ENCODE data around the gene NAGLU. TPM values are rescaled to one million over a fixed set of nuclear protein-coding genes. Genes with fewer than 3 reads are reported as not detected.
A peak's percentile ranks its signal among the peaks of the same experiment; 100 is the strongest.
"Not testable (repeated sequence)": the region's sequence is repeated elsewhere in the genome, so short reads cannot be mapped to it uniquely, and the experiment has no call there.

The NAGLU gene
- total RNA-seq, 1 donor, result 29.4 TPM

DNA sequence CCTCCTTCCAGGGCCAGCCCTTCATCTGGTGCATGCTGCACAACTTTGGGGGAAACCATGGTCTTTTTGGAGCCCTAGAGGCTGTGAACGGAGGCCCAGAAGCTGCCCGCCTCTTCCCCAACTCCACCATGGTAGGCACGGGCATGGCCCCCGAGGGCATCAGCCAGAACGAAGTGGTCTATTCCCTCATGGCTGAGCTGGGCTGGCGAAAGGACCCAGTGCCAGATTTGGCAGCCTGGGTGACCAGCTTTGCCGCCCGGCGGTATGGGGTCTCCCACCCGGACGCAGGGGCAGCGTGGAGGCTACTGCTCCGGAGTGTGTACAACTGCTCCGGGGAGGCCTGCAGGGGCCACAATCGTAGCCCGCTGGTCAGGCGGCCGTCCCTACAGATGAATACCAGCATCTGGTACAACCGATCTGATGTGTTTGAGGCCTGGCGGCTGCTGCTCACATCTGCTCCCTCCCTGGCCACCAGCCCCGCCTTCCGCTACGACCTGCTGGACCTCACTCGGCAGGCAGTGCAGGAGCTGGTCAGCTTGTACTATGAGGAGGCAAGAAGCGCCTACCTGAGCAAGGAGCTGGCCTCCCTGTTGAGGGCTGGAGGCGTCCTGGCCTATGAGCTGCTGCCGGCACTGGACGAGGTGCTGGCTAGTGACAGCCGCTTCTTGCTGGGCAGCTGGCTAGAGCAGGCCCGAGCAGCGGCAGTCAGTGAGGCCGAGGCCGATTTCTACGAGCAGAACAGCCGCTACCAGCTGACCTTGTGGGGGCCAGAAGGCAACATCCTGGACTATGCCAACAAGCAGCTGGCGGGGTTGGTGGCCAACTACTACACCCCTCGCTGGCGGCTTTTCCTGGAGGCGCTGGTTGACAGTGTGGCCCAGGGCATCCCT is 7.4 kb downstream of the NAGLU start:
- no peak for DNase-seq (ENCODE audit: low read depth in 2 of 3, low spot score in 2 of 3)

DNA sequence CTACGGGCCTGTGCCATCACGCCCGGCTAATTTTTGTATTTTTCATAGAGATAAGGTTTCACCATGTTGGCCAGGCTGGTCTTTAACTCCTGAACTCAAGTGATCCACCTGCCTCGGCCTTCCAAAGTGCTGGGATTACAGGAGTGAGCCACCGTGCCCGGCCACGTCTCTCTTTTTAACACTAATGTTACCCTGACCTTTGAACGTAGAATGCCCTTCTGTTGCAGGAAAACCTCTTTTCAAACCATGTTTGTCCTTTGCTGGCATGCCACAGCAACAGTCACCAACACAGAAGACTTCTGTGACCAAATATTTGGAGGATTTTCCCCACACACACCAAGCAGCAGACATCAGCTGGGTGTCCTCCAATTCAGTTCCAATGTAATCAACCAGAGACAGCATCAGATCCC is 8.8 kb downstream of the NAGLU start:
- DNase-seq (ENCODE audit: low read depth in 2 of 3, low spot score in 2 of 3), result no peak

DNA sequence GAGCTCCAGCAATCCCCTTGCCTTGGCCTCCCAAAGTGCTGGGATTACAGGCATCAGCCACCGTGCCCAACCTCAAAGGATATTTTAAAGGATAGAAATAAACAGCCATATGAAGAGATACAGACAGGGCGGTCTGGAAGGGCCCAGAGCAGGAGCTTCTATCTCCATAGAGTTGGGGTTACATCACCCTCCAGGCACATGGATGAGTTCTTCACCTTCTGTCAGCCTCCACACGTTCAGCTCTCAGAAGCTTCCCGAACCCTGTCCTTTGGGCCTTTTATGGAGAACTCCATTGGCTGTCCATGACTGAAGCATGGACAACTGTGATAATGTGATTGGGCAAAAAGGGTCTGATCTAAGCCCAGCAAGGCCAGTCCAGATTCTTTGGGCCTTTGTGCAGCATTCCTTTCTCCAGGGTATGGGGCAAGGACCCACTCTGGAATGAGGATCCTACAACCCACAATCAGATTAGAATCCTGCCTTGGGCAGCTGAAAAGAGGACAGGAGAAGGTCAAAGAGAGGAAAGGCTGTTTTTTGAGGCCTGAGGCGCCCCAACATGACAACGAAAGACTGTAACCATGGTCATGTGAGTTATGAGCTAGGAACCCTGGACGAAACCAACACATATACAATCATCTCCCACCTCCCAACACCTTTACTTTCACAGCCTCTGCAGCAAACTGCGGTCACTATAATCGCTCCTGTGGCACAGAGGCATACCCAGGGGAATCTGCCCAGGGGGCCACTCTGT is 9.9 kb downstream of the NAGLU start:
- DNase-seq (ENCODE audit: low read depth in 2 of 3, low spot score in 2 of 3), result not testable (repeated sequence)

DNA sequence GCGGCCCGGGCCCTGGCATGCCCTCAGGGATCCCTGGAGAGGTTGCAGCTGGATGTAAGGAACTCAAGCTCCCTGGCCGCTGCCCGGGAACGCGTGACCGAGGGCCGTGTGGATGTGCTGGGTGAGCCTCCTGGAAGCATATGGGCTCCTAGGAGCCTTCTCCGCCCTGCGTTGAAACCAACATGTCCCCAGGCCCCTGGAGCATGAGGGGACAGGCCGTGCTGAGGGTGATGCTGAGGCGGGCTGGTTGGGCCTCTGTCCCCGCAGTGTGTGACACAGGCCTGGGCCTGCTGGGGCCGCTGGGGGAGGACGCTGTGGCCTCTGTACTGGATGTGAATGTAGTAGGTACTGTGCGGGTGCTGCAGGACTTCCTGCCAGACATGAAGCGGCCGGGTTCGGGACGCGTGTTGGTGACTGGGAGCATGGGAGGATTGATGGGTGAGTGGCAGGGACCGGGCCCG is 11.0 kb downstream of the NAGLU start:
- no peak for DNase-seq (ENCODE audit: low read depth in 2 of 3, low spot score in 2 of 3)

DNA sequence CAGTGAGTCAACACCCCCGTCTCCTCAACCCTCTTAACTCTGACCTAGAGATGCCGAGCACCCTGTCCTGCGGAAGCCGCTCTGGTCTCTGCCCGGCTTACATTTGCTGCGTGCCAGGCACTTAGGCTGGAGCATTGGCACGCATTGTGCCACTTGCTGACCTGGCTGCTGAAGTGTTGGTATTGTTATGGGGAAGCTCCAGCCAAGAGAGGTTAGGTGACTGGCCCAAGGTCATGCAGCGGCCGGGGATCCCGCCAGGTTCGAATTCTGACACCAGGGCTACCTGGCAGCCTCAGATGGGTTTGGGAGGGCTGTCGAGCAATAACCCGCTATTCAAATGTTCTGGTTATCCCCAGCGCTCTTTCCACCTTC is 11.6 kb downstream of the NAGLU start:
- DNase-seq (ENCODE audit: low read depth in 2 of 3, low spot score in 2 of 3), result no peak

DNA sequence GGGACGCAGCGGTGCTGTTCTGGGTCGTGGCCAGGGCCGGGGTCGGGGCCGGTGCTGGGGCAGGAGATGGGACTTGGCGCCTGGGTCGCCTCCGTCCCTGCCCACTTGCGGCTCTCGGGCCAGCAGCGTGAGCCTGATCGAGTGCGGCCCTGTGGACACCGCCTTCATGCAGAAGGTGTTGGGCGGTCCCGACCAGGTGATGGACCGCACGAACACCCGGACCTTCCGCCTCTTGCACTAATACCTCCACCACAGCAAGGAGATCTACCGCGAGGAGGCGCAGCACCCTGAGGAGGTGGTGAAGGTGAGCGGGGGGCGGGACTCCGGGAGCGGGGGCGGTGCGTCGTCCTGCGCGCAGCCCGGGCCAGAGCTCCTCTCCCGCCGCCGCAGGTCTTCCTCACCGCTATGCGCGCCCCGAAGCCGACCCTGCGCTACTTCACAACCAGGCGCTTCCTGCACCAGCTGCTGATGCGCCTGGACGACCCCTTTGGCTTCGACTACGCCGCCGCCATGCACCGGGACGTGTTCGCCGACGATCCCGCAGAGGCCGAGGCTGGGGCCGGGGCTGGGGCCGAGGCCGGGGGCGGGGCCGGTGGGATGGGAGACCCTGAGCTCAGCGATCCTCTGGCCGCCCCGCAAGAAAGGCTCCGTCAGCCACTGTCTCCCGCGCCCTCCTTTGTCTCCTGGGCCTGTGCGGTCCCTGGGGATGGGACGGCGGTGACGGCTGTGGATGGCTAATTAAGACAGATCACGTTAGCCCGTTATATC is 12.2 kb downstream of the NAGLU start:
- DNase-seq (ENCODE audit: low read depth in 2 of 3, low spot score in 2 of 3), result peak in 2 of 3 donors; percentile 73 to 76

DNA sequence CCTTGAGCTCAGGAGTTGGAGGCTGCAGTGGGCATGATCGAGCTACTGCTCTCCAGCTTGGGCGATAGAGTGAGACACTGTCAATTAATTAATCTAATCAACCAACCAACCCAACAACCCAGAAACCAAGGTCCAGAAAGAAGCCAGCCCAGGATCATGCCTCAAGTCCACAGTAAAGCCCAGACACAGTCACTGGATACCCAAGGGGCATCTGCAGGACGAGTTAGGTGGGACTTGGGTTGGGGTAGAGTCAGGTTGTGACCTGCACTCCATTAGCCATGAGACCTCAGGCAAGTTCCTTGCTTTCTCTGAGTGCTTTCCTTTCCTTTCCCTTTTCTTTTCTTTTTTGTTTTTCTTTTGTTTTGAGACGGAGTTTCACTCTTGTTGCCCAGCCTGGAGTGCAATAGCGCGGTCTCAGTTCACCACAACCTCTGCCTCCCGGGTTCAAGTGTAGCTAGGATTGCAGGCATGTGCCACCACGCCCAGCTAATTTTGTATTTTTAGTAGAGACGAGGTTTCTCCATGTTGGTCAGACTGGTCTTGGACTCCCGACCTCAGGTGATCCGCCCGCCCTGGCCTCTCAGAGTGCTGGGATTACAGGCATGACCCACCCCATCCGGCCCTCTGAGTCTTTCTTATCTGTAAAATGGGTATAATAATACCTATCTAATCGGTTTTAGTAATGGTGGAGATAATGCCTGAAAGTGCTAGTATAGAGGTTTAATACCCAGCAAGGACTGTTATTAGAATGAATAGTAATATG is 13.1 kb downstream of the NAGLU start:
- no peak for DNase-seq (ENCODE audit: low read depth in 2 of 3, low spot score in 2 of 3)

DNA sequence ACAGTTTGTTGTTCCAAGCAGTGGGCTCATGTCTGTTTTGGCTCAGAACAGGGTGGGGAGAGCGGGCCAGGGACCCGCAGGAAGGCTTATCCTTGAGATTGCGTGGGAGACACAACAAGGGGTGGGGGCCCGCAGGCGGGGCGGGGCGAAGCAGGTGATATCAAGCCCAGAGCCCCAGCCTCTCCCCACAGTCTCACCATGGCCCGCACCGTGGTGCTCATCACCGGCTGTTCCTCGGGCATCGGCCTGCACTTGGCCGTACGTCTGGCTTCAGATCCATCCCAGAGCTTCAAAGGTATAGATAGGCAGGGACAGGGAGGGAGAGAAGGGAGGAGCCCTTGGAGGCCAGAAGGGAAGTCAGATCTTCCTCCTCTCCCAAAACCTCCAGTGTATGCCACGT is 16.7 kb downstream of the NAGLU start, which contains the start of gene HSD17B1:
Gene HSD17B1 (plus strand): TSS at position 188 of the 400 bp plus-strand sequence. CDS start 11 bp downstream, at position 199.
- not testable (repeated sequence) for DNase-seq (ENCODE audit: low read depth in 2 of 3, low spot score in 2 of 3)

DNA sequence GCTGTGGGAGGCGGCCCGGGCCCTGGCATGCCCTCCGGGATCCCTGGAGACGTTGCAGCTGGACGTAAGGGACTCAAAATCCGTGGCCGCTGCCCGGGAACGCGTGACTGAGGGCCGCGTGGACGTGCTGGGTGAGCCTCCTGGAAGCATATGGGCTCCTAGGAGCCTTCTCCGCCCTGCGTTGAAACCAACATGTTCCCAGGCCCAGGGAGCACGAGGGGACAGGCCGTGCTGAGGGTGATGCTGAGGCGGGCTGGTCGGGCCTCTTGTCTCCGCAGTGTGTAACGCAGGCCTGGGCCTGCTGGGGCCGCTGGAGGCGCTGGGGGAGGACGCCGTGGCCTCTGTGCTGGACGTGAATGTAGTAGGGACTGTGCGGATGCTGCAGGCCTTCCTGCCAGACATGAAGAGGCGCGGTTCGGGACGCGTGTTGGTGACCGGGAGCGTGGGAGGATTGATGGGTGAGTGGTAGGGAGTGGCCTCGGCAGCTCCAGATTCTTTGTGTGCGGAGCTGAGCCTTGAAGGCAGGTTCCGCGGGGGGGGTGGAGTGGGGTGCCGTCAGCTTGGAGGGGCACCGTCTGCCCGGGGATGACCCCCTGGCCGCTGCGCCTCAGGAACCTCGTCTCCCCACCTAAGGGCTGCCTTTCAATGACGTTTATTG is 17.2 kb downstream of the NAGLU start:
- DNase-seq (ENCODE audit: low read depth in 2 of 3, low spot score in 2 of 3), result no peak

DNA sequence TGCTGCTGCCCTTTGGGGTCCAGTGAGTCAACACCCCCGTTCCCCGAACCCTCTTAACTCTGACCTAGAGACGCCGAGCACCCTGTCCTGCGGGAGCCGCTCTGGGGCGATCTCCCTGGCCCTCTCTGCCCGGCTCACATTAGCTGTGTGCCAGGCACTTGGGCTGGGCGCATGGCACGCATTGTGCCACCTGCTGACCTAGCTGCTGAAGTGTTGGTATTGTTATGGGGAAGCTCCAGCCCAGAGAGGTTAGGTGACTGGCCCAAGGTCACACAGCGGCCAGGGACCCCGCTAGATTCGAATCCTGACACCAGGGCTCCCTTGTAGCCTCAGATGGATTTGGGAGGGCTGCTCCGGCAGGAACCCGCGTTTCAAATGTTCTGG is 17.8 kb downstream of the NAGLU start:
- no peak for DNase-seq (ENCODE audit: low read depth in 2 of 3, low spot score in 2 of 3)

DNA sequence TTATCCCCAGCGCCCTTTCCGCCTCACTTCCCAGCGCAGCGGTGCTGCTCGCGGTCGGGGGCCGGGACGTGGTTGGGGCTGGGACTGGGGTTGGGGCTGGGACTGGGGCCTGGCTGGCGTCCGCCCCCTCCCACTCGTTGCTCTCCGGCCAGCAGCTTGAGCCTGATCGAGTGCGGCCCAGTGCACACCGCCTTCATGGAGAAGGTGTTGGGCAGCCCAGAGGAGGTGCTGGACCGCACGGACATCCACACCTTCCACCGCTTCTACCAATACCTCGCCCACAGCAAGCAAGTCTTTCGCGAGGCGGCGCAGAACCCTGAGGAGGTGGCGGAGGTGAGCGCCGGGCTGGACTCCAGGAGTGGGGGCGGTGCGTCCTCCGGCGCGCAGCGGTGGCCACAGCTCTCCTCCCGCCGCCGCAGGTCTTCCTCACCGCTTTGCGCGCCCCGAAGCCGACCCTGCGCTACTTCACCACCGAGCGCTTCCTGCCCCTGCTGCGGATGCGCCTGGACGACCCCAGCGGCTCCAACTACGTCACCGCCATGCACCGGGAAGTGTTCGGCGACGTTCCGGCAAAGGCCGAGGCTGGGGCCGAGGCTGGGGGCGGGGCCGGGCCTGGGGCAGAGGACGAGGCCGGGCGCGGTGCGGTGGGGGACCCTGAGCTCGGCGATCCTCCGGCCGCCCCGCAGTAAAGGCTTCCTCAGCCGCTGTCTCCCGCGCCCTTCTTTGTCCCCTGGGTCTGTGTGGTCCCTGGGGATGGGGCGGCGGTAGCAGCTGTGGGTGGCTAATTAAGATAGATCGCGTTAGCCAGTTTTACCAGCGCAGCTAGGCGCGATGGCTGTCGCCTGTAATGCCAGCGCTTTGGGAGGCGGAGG is 18.4 kb downstream of the NAGLU start:
- DNase-seq (ENCODE audit: low read depth in 2 of 3, low spot score in 2 of 3), result peak in 2 of 3 donors; percentile 89 to 91

DNA sequence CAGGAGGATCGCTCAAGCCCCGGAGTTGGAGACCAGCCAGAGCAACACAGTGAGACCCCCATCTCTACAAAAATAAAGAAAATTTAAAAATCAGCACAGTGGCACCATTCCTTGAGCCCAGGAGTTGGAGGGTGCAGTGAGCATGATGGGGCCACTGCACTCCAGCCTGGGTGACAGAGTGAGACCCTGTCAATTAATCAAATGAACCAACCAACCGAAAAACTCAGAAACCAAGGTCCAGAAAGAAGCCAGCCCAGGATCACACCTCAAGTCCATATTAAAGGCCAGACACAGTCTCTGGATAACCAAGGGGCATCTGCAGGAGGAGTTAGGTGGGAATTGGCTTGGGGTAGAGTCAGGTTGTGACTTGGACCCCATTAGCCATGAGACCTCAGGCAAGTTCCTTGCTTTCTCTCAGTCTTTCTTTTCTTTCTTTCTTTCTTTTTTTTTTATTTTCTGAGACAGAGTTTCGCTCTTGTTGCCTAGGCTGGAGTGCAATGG is 19.1 kb downstream of the NAGLU start:
- DNase-seq (ENCODE audit: low read depth in 2 of 3, low spot score in 2 of 3), result no peak

DNA sequence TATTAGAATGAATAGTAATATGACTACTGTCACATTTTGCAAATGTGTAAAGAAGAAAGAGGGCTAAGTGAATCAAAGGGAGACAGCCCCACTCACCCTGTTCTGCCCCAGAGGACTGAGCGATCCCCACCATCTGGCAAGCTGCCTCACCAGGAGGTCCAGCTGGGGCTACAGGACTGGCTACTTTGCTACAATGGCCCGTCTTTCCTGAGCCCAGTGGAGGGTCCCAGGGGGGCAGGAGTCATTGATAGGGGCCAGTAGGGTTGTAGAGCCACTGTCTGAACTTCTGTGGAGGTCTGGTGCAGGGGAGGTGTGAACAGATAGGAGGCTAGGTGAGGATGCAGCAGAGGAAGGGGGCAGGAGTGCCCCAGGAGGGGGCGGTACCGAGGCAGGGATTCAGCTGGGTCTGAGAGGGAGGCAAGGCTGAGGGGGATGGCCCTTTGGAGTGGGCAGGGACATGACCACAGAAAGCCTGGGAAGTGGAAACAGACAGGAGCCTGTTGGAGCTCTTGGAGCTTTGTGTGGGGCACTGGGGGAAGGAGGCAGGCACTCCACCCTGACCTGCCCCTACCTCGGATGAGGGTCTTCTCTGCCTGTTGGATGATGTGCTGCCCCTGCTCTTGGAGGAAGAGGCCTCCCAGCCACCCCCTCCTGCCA is 20.0 kb downstream of the NAGLU start:
- not testable (repeated sequence) for DNase-seq (ENCODE audit: low read depth in 2 of 3, low spot score in 2 of 3)

DNA sequence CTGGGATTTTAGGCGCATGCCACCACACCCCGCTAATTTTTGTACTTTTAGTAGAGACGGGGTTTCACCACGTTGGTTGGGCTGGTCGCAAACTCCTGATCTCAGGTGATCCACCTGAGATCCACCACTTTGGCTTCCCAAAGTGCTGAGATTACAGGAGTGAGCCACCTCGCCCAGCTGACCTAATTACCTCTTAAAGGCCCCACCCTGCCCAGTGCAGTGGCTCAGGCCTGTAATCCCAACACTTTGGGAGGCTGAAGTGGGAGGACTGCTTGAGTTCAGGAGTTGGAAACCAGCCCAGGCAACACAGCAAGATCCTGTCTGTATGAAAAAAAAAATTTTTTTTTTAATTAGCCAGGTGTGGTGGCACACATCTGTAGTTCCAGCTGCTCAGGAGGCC is 23.0 kb downstream of the NAGLU start:
- DNase-seq (ENCODE audit: low read depth in 2 of 3, low spot score in 2 of 3), result no peak

DNA sequence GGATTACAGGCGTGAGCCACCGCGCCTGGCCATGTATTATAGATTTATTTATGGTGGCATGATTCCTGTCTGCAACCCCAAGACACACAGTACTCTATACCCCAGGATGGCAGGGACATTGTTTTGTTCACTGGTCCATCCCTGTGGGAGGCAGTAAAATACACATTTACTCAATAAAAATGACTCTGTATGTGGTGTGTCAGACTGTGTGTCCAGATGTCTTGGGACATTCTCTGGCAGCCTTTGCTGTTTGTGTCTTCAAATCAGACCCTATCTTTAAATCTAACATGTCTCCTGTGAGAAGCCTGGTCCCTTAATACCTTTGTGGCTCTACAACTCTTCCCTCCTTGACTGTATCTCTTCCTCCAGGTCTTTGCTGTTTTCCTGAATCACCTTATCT is 24.2 kb downstream of the NAGLU start:
- no peak for DNase-seq (ENCODE audit: low read depth in 2 of 3, low spot score in 2 of 3)

DNA sequence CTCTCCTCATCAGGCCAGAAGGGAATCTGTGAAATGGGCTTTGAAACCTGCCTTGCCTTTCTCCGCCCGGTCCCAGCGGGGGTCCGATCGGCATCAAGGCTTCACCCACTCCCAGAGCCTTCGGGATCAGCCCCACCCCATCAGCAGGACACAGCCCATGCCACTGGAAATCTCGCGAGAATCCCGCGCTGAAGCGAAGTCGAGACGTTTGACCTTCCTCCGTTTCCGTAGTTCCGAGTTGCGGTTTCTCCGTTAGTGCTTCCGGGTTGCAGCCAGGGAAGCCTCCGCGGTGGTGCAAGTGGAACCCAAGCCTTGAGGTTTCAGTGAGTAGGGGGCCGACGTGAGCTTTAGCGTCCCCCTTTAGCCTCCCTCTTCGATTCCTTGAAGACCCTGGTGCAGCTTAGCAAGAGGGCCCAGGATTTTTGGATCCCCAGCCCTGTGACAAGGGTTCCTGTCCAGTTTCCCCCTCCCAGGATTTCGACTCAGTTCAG is 25.9 kb downstream of the NAGLU start, which contains the start of gene COASY:
Gene COASY (plus strand): TSS at position 252 of the 491 bp plus-strand sequence. CDS start 475 bp downstream, outside the sequence.
- peak; percentile 90 to 97 (median 95) for DNase-seq (ENCODE audit: low read depth in 2 of 3, low spot score in 2 of 3)

DNA sequence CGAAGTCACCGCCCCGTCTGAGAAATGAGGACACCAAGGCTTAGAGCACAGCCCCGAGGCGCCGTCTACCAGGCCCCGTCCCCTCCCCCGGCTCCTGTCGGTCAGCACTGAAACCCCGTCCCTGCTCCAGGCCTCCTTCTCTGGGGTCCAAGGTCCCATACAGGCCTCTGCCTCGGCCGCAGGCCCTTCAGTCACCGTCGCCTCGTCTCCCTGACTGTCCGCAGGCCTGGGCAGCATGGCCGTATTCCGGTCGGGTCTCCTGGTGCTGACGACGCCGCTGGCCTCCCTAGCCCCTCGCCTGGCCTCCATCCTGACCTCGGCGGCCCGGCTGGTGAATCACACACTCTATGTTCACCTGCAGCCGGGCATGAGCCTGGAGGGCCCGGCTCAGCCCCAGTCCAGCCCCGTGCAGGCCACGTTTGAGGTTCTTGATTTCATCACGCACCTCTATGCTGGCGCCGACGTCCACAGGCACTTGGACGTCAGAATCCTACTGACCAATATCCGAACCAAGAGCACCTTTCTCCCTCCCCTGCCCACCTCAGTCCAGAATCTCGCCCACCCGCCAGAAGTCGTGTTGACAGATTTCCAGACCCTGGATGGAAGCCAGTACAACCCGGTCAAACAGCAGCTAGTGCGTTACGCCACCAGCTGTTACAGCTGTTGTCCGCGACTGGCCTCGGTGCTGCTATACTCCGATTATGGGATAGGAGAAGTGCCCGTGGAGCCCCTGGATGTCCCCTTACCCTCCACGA is 26.5 kb downstream of the NAGLU start:
- no peak for DNase-seq (ENCODE audit: low read depth in 2 of 3, low spot score in 2 of 3)
